NB4 (cell line): ENCODE data around the gene DENND4B.

Experiments used
- CTCF ChIP-seq: IDR thresholded peaks from one replicate; pipeline ENCODE4 v1.5.1; 2012; ENCODE audit warnings: low read depth, low read length
- MAX ChIP-seq: IDR thresholded peaks from 2 replicates; pipeline ENCODE4 v1.6.1; 2011; ENCODE audit warnings: low read depth, low read length
- MYC ChIP-seq: IDR thresholded peaks from 2 replicates; pipeline ENCODE4 v1.6.1; 2011; ENCODE audit warnings: low read depth, low read length
- POLR2A ChIP-seq: IDR thresholded peaks from 2 replicates; pipeline ENCODE4 v1.6.1; 2011; ENCODE audit warnings: mild to moderate bottlenecking; ENCODE audit not compliant: insufficient read length; ENCODE audit errors: extremely low read depth

GRCh38 chr1:153967107-153967999 lies 20.8 kb upstream of the DENND4B start, which contains the start of gene CREB3L4:
- TF ChIP-seq CTCF (peak; percentile 16), POLR2A (peak; percentile 64), MAX (peak; percentile 93), MYC (peak; percentile 87)
